ENCODE data around the gene MT1G. TPM values are rescaled to one million over a fixed set of nuclear protein-coding genes. Genes with fewer than 3 reads are reported as not detected.
A peak's percentile ranks its signal among the peaks of the same experiment; 100 is the strongest.
"Not testable (repeated sequence)": the region's sequence is repeated elsewhere in the genome, so short reads cannot be mapped to it uniquely, and the experiment has no call there.

The MT1G gene
- 10 to 100 TPM; 28.8 to 40.5 (median 35.9) TPM for total RNA-seq

GRCh38 chr16:56667581-56668571, at the start of gene MT1G:
Gene MT1G (minus strand): TSS chr16:56668065. CDS start chr16:56667993, 72 bp downstream.
- no peak for DNase-seq
- Mint-ChIP-seq H3K36me3 (ENCODE audit: insufficient read depth) (no peaks in the 10 kb centered on the region), H3K9me3 (no peaks in the 10 kb centered on the region), H3K4me3 (peak within 1 kb of the TSS; percentile 38), H3K4me1 (ENCODE audit: low read depth) (peaks cover 12% of the 10 kb centered on the region), H3K27me3 (ENCODE audit: low read depth) (peaks cover 61% of the 10 kb centered on the region)
- peak; percentile 76 to 81 for ATAC-seq

DNA sequence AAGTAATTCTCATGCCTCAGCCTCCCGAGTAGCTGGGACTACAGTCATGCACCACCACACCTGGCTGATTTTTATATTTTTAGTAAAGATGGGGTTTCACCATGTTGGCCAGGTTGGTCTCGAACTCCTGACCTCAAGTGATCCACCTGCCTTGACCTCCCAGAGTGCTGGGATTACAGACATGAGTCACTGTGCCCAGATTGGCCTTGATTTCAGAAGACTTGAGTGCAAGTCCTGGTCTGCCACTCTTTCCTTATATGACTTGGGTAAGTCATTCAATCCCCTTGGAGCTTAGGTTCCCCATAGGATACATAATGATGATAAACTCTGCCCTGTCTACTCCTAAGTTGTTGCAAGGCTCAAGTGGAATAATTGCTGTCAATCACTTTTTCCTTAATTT, 49.7 kb upstream of the MT1G start:
- DNase-seq, ATAC-seq: not testable (repeated sequence)

DNA sequence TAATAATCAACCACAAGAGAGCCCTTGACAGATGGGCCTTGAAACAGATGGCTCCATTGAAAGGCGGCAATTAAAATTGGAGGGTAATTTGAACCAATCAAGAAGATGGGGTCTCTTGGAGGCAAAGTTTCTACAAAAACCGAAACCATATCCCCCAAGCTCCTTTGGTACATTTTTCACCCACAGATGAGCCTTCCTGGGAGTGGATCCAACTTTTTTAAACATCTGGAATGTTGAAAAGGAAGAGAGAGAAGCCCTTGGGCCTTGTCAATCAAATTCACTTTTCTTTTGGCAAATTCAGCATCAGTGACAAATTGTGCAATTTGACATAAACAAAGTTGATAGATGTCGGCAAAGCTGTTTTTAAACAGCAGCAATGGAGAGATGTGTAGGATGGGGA, 48.9 kb upstream of the MT1G start:
- H3K36me3 Mint-ChIP-seq (ENCODE audit: insufficient read depth): no peaks in the 10 kb centered on the region
- no peaks in the 10 kb centered on the region for H3K9me3 Mint-ChIP-seq
- DNase-seq (no peak), ATAC-seq (no peak)
- no peaks in the 10 kb centered on the region for H3K27me3 Mint-ChIP-seq (ENCODE audit: low read depth)
- H3K4me1 Mint-ChIP-seq (ENCODE audit: low read depth): no peaks in the 10 kb centered on the region
- no peak overlapping the region for H3K4me3 Mint-ChIP-seq

More for the DNA sequence above, 49.7 kb upstream of the MT1G start:
- H3K9me3 Mint-ChIP-seq; H3K4me1 Mint-ChIP-seq (ENCODE audit: low read depth); H3K36me3 Mint-ChIP-seq (ENCODE audit: insufficient read depth); H3K27me3 Mint-ChIP-seq (ENCODE audit: low read depth); H3K4me3 Mint-ChIP-seq: not testable (repeated sequence)

- Mint-ChIP-seq H3K27me3 (ENCODE audit: low read depth) (no peaks in the 10 kb centered on the region), H3K36me3 (ENCODE audit: insufficient read depth) (no peaks in the 10 kb centered on the region), H3K4me3 (no peak overlapping the region), H3K4me1 (ENCODE audit: low read depth) (peaks cover 6% of the 10 kb centered on the region), H3K9me3 (no peaks in the 10 kb centered on the region)
- no peak for ATAC-seq
- DNase-seq: no peak
Measured at GRCh38 chr16:56715126-56715525, 47.3 kb upstream of the MT1G start.

DNA sequence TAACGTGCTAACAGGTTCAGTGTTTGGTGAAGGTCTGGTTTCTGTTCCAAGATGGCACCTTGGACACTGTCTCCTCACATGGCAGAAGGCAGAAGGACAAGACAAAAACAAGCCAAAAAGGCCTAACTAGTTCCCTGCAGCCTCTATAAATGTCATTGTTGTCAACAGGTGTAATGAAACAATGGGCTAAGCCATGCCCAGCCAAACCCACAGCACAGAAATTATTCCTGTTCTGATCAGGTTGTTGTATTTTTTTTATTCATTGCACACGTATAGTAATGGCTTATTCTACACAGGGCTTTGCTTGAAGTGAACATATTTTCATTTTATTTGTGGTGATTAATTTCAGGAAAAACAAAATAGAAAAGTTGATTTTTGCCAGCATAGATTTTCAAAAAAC, 45.9 kb upstream of the MT1G start:
- H3K4me1 Mint-ChIP-seq (ENCODE audit: low read depth): peaks cover 19% of the 10 kb centered on the region
- H3K27me3 Mint-ChIP-seq (ENCODE audit: low read depth): no peaks in the 10 kb centered on the region
- ATAC-seq (no peak), DNase-seq (no peak)
- no peaks in the 10 kb centered on the region for H3K9me3 Mint-ChIP-seq
- H3K36me3 Mint-ChIP-seq (ENCODE audit: insufficient read depth): no peaks in the 10 kb centered on the region
- H3K4me3 Mint-ChIP-seq: no peak overlapping the region

GRCh38 chr16:56711862-56712261, 44.0 kb upstream of the MT1G start:
- Mint-ChIP-seq H3K27me3 (ENCODE audit: low read depth) (no peaks in the 10 kb centered on the region), H3K36me3 (ENCODE audit: insufficient read depth) (no peaks in the 10 kb centered on the region), H3K9me3 (no peaks in the 10 kb centered on the region), H3K4me1 (ENCODE audit: low read depth) (peaks cover 26% of the 10 kb centered on the region), H3K4me3 (no peak overlapping the region)
- ATAC-seq (no peak), DNase-seq (no peak)

DNA sequence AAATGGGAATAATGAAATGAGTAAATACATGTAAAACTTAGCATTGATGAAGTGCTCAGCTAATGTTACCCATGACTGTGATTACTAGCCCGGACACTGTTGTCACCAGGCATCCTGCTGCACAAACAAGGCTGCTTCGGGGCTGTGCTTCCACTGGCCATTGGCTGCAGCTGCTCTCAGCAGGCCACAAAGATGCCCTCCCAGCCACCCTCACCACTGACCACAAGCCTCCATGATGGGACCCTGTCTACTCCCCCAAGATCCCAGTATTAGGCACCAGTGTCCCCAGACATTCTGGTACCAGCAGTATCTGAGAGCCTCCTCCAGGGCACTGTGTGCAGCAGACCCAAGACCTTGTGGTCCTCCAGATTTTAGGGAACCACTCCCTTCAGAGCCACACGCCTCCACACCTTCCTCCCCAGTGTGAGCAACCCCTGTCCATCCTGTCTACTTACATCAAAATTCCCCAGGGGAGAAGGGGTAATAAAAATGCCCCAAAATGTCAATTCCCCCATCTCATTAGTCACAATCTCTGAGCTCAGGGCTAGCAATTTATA, 42.4 kb upstream of the MT1G start:
- no peaks in the 10 kb centered on the region for H3K36me3 Mint-ChIP-seq (ENCODE audit: insufficient read depth)
- no peaks in the 10 kb centered on the region for H3K9me3 Mint-ChIP-seq
- peaks cover 26% of the 10 kb centered on the region for H3K4me1 Mint-ChIP-seq (ENCODE audit: low read depth)
- no peak overlapping the region for H3K4me3 Mint-ChIP-seq
- no peak for ATAC-seq
- no peaks in the 10 kb centered on the region for H3K27me3 Mint-ChIP-seq (ENCODE audit: low read depth)
- DNase-seq: no peak

- DNase-seq: no peak
Measured at GRCh38 chr16:56709443-56710040, 41.7 kb upstream of the MT1G start.

GRCh38 chr16:56708525-56709442, 40.9 kb upstream of the MT1G start:
- peak; percentile 51 to 63 for ATAC-seq
- DNase-seq: no peak
- no peaks in the 10 kb centered on the region for H3K36me3 Mint-ChIP-seq (ENCODE audit: insufficient read depth)
- peaks cover 26% of the 10 kb centered on the region for H3K4me1 Mint-ChIP-seq (ENCODE audit: low read depth)
- H3K27me3 Mint-ChIP-seq (ENCODE audit: low read depth): no peaks in the 10 kb centered on the region
- peak overlapping the region; percentile 62 for H3K4me3 Mint-ChIP-seq
- no peaks in the 10 kb centered on the region for H3K9me3 Mint-ChIP-seq

More at GRCh38 chr16:56709443-56710040, 41.7 kb upstream of the MT1G start:
- Mint-ChIP-seq H3K4me1 (ENCODE audit: low read depth) (peaks cover 26% of the 10 kb centered on the region), H3K4me3 (peak overlapping the region; percentile 62), H3K36me3 (ENCODE audit: insufficient read depth) (no peaks in the 10 kb centered on the region), H3K27me3 (ENCODE audit: low read depth) (no peaks in the 10 kb centered on the region), H3K9me3 (no peaks in the 10 kb centered on the region)
- peak; percentile 19 to 20 for ATAC-seq

GRCh38 chr16:56702836-56703235, 35.0 kb upstream of the MT1G start:
- H3K4me3 Mint-ChIP-seq: no peak overlapping the region
- H3K4me1 Mint-ChIP-seq (ENCODE audit: low read depth): peaks cover 7% of the 10 kb centered on the region
- no peaks in the 10 kb centered on the region for H3K27me3 Mint-ChIP-seq (ENCODE audit: low read depth)
- ATAC-seq: no peak
- H3K9me3 Mint-ChIP-seq: peaks cover 2% of the 10 kb centered on the region
- no peak for DNase-seq
- no peaks in the 10 kb centered on the region for H3K36me3 Mint-ChIP-seq (ENCODE audit: insufficient read depth)

- Mint-ChIP-seq H3K36me3 (ENCODE audit: insufficient read depth) (no peaks in the 10 kb centered on the region), H3K4me3 (no peak overlapping the region), H3K4me1 (ENCODE audit: low read depth) (peaks cover 7% of the 10 kb centered on the region), H3K27me3 (ENCODE audit: low read depth) (no peaks in the 10 kb centered on the region), H3K9me3 (peaks cover 7% of the 10 kb centered on the region)
- DNase-seq (no peak), ATAC-seq (no peak)
Measured at GRCh38 chr16:56701534-56701933, 33.7 kb upstream of the MT1G start.

GRCh38 chr16:56700631-56701030, 32.8 kb upstream of the MT1G start:
- H3K36me3 Mint-ChIP-seq (ENCODE audit: insufficient read depth): no peaks in the 10 kb centered on the region
- ATAC-seq: no peak

DNA sequence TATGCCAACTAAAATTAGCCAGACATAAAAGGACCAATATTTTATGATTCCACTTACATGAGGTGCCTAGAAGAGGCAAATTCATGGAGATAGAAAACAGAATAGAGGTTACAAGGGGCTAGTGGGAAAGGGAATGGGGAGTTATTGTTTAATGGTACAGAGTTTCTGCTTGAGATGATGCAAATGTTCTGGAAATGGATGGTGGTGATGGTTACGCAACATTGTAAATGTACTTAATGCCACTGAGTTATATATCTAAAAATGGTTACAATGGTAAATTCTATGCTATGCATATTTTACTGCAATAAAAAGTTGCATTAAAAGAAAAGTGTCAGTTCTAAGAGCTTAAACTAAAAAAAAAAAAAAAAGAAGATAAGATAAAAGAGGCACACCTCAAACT, 32.3 kb upstream of the MT1G start:
- no peaks in the 10 kb centered on the region for H3K36me3 Mint-ChIP-seq (ENCODE audit: insufficient read depth)
- ATAC-seq (no peak), DNase-seq (no peak)
- H3K4me1 Mint-ChIP-seq (ENCODE audit: low read depth): peaks cover 7% of the 10 kb centered on the region
- peaks cover 7% of the 10 kb centered on the region for H3K9me3 Mint-ChIP-seq
- no peak overlapping the region for H3K4me3 Mint-ChIP-seq
- H3K27me3 Mint-ChIP-seq (ENCODE audit: low read depth): no peaks in the 10 kb centered on the region

More at GRCh38 chr16:56700631-56701030, 32.8 kb upstream of the MT1G start:
- Mint-ChIP-seq H3K4me1 (ENCODE audit: low read depth) (peaks cover 7% of the 10 kb centered on the region), H3K9me3 (peaks cover 7% of the 10 kb centered on the region), H3K4me3 (no peak overlapping the region), H3K27me3 (ENCODE audit: low read depth) (no peaks in the 10 kb centered on the region)
- no peak for DNase-seq

Data from activated T-cell treated with anti-CD3 and anti-CD28 coated beads, Interleukin-2, amount 50 U/mL, for 4 hours (primary cell).